ENCODE results near the gene RAPGEF4. TPM values are rescaled to one million over a fixed set of nuclear protein-coding genes. Genes with fewer than 3 reads are reported as not detected.

RAPGEF4 gene
- total RNA-seq, 1 donor from 2014 or later = 8.7 TPM

GRCh38 chr2:172931256-172931894 is 195.7 kb downstream of the RAPGEF4 start:
- no peak for TF ChIP-seq CTCF (IDR thresholded peaks at IDR 0.05; ENCODE audit: partially characterized antibody, unreplicated experiment)
- Mint-ChIP-seq H3K36me3 (ENCODE audit: unreplicated experiment) (no peaks in the 10 kb centered on the region), H3K4me1 (ENCODE audit: low read depth, unreplicated experiment) (peaks cover 22% of the 10 kb centered on the region), H3K27ac (ENCODE audit: unreplicated experiment) (no peak overlapping the region), H3K27me3 (ENCODE audit: unreplicated experiment) (no peaks in the 10 kb centered on the region), H3K4me3 (ENCODE audit: unreplicated experiment) (no peak overlapping the region), H3K9me3 (ENCODE audit: unreplicated experiment) (peaks cover 2% of the 10 kb centered on the region)
- no peak for DNase-seq

- Mint-ChIP-seq H3K4me1 (ENCODE audit: low read depth, unreplicated experiment) (peaks cover 22% of the 10 kb centered on the region), H3K4me3 (ENCODE audit: unreplicated experiment) (no peak overlapping the region), H3K27me3 (ENCODE audit: unreplicated experiment) (no peaks in the 10 kb centered on the region), H3K9me3 (ENCODE audit: unreplicated experiment) (peaks cover 2% of the 10 kb centered on the region), H3K36me3 (ENCODE audit: unreplicated experiment) (no peaks in the 10 kb centered on the region), H3K27ac (ENCODE audit: unreplicated experiment) (no peak overlapping the region)
- peak; percentile 77 for TF ChIP-seq CTCF (IDR thresholded peaks at IDR 0.05; ENCODE audit: partially characterized antibody, unreplicated experiment)
- peak; percentile 70 for DNase-seq
Measured at GRCh38 chr2:172931918-172932520, 196.4 kb downstream of the RAPGEF4 start.

GRCh38 chr2:172937884-172938712 is 202.5 kb downstream of the RAPGEF4 start:
- Mint-ChIP-seq H3K4me1 (ENCODE audit: low read depth, unreplicated experiment) (peaks cover 3% of the 10 kb centered on the region), H3K27me3 (ENCODE audit: unreplicated experiment) (peaks cover 4% of the 10 kb centered on the region), H3K27ac (ENCODE audit: unreplicated experiment) (no peak overlapping the region), H3K4me3 (ENCODE audit: unreplicated experiment) (no peak overlapping the region), H3K36me3 (ENCODE audit: unreplicated experiment) (no peaks in the 10 kb centered on the region), H3K9me3 (ENCODE audit: unreplicated experiment) (peaks cover 2% of the 10 kb centered on the region)
- TF ChIP-seq CTCF (IDR thresholded peaks at IDR 0.05; ENCODE audit: partially characterized antibody, unreplicated experiment) = no peak
- no peak for DNase-seq

- Mint-ChIP-seq H3K27ac (ENCODE audit: unreplicated experiment) (no peak overlapping the region), H3K36me3 (ENCODE audit: unreplicated experiment) (no peaks in the 10 kb centered on the region), H3K4me1 (ENCODE audit: low read depth, unreplicated experiment) (peaks cover 5% of the 10 kb centered on the region), H3K4me3 (ENCODE audit: unreplicated experiment) (no peak overlapping the region), H3K27me3 (ENCODE audit: unreplicated experiment) (peaks cover 4% of the 10 kb centered on the region), H3K9me3 (ENCODE audit: unreplicated experiment) (peaks cover 2% of the 10 kb centered on the region)
- no peak for TF ChIP-seq CTCF (IDR thresholded peaks at IDR 0.05; ENCODE audit: partially characterized antibody, unreplicated experiment)
- DNase-seq = no peak
Measured at GRCh38 chr2:172938713-172939375, 203.2 kb downstream of the RAPGEF4 start.

Measured in glutamatergic neuron (in vitro differentiated cells).